HG03571 (cell line): ENCODE results near the gene MAMDC2.

Source experiments
- ATAC-seq: cut with Tn5 transposase; IDR thresholded peaks from one replicate; pipeline ENCODE4 v1.9.1; 2021; ENCODE audit not compliant: unreplicated experiment

MAMDC2 gene

DNA sequence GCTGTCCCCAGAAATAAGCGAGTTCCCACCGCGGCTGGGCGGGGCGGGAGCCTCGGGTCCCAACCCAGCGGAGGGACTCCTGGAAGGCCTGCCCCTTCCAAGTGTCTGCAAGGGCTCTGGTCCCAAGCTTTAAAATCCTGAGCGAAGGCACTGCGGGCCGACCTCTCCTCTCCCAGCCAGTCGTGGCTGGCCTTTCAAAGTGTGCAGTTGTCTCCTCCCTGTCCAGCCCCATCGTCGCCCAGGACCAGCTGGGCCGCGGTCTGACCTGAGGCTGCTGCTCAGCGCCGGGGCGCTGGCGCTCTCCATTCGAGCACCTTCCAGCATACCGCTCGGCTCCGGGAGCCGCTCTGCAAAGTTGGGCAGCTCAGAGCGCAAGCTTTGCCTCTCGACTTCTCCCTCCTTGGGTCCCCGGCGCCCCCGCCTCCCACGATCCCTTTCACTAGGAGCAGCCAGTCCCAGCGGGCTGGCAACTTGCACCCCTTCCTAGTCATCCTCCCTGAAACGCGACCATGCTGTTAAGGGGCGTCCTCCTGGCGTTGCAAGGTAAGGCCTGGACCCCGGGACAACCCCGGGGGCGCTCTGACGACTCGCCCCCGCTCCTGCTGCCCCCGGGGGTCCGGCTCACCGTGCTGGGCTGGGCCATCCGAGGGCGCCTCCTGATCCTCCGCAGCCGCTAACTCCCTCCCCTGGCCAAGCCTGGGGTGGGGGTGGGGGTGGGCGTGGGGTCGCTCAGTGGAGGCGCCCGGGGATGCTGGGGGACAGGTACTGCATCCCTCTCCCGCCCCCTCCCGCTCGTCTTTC is at the start of gene MAMDC2:
TSS of gene MAMDC2 (plus strand) at position 160 of the 801 bp plus-strand sequence. CDS start at position 510, 350 bp downstream.
- ATAC-seq, result no peak

GRCh38 chr9:69995846-69996245 is 47.8 kb upstream of the MAMDC2 start:
- ATAC-seq, result no peak

DNA sequence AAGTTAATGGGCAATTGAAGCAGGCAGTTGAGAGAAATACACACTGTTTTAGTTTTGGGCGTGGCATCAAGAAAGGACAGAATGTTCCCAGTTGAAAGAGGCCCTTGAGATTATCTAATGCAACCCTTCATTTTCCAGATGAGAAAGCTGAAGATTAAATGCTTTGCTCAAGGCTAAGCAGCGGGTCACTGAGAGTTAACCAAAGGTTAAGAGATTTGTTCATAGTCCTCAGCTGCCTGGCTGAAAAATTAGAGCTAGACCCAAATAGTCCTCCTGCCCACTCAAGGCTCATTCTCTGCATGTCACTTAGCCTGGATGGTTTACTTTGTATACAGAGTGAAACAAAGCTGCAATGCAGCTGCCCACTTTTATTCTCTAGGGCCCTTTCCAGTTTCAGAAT is 46.7 kb upstream of the MAMDC2 start:
- no peak for ATAC-seq

- no peak for ATAC-seq
These were observed 46.1 kb upstream of the MAMDC2 start for GRCh38 chr9:69997524-69997923.

GRCh38 chr9:69999315-69999714 is 44.3 kb upstream of the MAMDC2 start:
- no peak for ATAC-seq

- no peak for ATAC-seq
These were observed 43.2 kb upstream of the MAMDC2 start for GRCh38 chr9:70000469-70000868.

DNA sequence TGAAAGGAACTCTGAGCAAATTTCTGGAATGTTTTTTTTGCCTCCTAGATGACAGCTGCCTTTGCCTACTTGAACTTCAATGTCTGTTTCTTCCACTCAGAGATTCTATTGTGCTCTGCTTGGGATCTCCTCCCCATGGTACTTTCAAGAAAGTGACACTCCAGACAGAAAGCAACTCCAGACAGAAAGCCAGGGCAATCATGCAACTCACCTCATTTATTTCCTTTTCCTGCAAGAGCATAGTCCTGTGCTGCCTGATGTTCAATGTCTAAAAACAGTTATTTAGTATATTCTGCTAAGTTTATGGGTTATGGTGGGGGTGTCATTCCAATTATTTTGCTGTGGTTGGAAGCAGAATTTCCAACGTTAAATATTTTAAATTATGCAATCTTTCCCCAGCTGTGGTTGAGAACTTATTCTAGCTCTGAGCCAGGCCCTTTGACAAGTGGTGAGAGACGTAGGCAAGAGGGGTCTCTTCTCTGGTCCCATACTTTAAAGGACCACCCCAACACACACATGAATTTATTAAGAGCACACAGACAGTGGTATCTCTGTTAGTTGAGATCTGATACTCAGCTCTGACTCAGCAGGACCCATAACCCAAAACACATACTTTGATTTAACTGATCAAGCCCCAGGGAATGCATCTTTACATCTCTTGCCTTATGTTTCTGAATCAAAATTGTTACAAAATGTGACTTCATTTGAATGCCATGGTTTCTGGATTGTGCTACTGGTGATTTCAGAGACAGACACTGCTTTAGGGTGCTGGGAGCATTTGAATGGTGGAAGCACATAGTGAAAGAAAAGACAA is 39.5 kb upstream of the MAMDC2 start:
- no peak for ATAC-seq

DNA sequence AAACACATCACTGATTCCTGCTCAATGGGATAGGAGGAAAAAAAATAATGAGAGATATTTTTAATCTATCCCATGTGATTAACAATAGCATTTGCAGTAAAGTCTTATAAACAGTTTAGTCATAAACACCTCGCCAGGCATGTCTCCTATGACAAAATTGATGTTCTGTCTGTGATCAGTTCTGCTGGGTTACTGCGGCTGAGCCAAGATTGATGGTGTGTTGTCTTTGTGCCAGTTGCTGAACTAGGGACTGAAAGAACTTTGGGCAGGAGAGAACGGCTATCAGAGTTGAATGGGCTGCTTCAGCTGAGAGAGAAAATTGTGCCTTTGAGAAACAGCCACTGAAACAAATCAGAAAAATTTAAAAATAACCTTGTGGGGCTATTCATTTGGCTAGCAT is 37.3 kb upstream of the MAMDC2 start:
- ATAC-seq, result no peak

DNA sequence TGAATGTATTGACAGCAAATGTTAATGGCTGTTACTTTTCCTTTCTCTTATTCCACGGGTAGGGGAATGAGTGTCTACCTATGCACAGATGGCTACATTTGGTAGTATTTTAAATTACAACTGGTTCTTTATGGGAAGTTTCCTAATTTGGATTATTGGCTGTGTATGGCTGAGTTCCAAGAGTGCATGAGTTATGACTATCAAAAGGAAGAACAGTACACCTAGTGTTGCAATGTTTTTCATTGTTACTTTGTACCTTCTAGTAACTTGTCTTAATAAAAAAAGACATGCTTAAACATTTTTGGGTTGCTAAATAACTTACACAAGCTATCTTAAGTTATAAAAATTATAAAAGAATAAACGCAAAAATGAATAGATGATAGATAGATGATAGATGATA is 35.8 kb upstream of the MAMDC2 start:
- ATAC-seq, result no peak

- no peak for ATAC-seq
These were observed 33.6 kb upstream of the MAMDC2 start for GRCh38 chr9:70010015-70010414.

DNA sequence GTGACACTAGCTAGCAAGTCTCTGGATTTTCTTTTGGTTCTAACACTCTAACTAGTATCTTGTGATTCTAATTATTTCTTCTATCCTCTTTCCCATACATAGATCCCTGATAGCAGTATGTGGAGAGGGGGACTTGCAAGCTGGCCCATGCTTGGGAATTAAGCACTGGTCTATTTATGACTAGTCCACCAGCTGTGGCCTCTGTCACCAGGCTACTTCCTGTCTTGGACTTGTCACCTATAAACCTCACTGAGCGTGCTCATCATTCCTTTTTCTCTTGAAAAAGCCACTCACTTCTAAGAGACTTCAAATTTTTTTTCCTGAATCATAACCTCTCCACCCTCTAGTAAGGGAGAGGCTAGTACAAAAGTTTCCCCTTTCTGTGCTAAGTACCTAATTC is 32.3 kb upstream of the MAMDC2 start:
- no peak for ATAC-seq

DNA sequence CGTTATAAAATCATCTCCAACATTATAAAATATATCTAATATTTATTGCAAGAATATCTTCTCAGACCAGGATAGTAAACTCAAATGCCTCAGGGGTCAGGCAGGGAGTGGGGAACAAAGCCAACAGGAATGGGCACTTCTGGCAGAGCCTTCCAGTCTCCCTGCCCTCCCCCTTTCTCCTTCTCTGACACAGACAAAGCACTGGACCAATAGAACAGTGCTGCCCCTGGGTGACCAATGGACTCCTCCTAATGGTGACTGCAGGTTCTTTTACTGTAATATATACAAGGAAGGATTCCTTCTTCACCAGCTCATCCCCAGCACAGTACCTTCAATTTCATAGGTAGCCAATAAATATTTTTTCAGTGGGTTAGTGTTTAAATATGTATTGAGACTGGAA is 31.1 kb upstream of the MAMDC2 start:
- no peak for ATAC-seq

DNA sequence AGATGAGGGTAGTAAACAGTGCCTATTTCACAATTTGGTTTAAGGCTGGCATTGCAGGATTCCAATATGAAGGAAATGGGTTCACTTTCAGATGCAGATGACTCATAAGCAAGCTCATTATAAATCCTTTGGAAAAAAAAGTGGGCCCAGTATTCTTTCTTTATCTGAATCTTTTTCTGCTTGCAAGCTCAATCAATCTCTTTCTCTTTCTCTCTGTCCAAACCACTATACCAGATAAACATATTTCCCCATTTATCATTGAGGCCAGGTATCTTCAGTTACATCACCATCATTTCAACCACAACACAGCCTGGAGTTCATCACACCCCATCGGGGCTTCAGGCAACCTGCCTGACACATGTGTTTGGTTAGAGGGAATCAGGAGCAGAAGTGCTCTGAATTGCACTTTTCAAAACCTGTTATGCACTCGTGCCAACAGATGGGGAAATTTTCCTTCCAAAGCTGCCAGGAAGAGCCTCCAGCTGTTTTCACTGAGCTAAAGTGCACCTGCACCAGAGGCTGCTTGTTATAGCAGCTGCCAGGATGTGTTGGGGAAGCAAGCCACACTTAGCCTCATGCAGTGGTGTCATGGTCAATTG is 30.0 kb upstream of the MAMDC2 start:
- ATAC-seq, result no peak

DNA sequence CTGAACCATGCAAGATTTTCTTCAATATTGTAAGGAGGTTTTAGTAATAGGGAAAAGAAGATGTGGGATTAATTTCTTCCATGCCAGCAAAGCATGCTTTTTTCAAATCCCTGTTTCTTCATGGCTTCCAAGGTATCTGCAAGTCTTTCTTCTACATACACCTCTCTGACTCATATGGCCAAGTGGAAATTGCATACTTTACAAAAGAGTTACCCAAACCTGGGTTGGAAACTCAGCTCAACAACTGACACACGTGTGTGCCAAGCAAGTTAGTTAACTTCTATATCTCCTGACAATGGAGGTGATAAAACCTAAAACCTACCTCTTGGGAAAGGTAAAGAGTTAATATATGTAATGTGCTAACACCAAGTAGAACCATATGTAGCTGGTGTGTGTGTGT is 28.5 kb upstream of the MAMDC2 start:
- ATAC-seq, result no peak

DNA sequence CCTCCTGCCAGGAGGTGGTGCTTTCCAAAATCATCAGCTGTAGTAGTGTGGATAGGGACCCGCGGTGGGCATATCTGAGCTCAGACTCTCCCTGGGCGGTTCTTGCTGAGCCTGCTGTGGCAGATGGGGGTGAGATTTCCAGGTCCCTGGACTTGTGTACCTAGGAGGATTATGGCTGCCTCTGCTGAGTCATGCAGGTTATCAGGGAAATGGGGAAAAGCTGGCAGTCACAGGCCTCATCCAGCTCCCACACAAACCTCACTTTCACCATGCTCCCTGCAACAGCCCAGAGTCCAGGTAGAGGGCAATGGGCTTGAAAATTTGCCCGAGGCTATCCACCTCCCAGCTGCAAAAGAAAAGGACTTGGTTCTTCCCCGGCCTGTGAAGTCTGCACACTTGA is 23.4 kb upstream of the MAMDC2 start:
- no peak for ATAC-seq

- ATAC-seq, result no peak
These were observed 22.6 kb upstream of the MAMDC2 start for GRCh38 chr9:70020991-70021571.

DNA sequence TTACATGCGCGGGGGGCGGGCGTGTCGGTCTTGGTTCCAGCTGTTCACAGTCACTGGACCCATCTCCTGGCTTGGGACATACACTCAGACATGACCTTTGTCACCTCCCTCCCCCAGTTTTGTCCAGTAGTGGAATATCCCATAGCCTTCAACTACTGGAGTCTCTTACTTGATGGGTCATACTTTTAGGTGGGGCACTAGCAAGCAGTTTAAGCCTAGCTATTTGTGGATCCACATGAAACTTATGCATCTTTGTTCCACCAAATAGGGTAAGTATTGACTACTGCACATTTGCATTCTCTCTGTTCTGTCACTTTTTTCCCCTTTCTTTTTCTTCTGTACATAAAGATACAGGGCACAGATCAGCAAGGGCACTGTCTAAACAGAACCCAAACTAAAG is 15.4 kb upstream of the MAMDC2 start:
- ATAC-seq, result no peak

DNA sequence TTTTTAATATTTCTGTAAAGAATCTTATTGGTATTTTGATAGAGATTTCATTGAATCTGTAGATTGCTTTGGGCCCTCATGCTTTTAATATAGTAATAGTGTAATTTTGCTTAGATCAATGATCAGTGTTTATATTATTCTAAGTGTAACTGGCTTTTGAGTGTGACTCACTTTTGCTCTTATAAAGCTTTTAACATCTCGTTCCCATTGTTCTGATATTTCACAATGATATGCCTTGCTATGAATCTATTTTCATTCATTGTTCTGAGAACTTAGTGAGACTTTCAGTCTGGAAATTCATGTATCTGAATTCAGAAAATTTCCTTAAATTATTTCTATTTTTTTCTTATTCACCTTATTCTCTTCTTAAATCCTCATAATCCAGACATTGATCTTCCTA is 13.5 kb upstream of the MAMDC2 start:
- ATAC-seq, result no peak

GRCh38 chr9:70031141-70031545 is 12.5 kb upstream of the MAMDC2 start:
- no peak for ATAC-seq

GRCh38 chr9:70034271-70034711 is 9.4 kb upstream of the MAMDC2 start:
- ATAC-seq, result no peak

- ATAC-seq, result no peak
These were observed 8.0 kb upstream of the MAMDC2 start for GRCh38 chr9:70035691-70036090.
